ENCODE measurements around the gene PLXNA1.

PLXNA1 gene

DNA sequence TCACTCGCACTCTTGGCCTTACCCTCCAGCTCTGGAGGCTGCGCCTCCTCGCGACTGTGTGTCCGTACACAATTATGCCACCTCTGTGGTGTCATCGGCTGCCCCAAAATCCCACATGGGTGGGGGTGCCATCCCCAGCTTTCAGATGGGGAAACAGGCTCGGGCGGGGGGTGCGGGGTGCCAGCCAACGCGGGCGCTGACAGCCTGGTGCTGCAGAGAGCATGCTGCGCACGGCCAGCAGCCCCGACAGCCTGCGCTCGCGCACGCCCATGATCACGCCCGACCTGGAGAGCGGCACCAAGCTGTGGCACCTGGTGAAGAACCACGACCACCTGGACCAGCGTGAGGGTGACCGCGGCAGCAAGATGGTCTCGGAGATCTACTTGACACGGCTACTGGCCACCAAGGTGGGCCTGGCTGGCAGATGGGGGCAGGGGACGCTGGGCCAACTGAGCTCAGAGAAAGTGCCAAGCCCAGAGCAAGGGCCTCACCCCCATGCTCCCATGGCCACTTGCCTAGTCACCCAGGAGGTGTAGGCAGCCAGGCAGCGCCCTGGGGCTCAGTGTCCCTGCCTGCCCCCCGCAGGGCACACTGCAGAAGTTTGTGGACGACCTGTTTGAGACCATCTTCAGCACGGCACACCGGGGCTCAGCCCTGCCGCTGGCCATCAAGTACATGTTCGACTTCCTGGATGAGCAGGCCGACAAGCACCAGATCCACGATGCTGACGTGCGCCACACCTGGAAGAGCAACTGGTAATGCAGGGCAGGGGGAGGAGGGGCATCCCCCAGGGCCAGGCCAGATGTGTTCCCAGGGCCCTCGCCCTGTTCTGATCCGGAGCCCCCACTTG, 47.0 kb downstream of the PLXNA1 start:
- no peak for TF ChIP-seq CTCF (IDR thresholded peaks at IDR 0.05)

- no peak for TF ChIP-seq CTCF (IDR thresholded peaks at IDR 0.05)
Measured at GRCh38 chr3:127030508-127031412, 47.8 kb downstream of the PLXNA1 start.

DNA sequence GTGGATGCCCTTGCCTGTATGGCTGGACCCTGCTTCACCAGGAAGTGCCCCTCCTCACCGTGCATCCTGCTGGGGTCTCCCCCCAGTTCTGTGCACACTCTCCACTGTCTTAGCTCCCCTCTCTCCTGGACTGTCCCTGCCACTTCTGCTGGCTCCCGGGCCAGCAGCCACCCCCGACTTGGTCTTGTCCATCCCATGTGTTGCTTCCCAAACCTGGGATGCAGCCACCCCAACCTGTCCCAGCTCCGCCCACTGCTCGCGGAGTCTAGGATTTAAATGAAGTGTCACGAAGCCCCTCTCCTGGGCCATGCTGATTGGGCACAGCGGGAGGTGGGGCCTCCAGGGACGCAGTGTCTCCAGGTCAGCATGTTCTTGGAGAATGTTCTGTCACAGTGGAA, 48.5 kb downstream of the PLXNA1 start:
- TF ChIP-seq CTCF (IDR thresholded peaks at IDR 0.05) = no peak

GRCh38 chr3:127031845-127032244, 48.9 kb downstream of the PLXNA1 start:
- TF ChIP-seq CTCF (IDR thresholded peaks at IDR 0.05) = no peak

DNA sequence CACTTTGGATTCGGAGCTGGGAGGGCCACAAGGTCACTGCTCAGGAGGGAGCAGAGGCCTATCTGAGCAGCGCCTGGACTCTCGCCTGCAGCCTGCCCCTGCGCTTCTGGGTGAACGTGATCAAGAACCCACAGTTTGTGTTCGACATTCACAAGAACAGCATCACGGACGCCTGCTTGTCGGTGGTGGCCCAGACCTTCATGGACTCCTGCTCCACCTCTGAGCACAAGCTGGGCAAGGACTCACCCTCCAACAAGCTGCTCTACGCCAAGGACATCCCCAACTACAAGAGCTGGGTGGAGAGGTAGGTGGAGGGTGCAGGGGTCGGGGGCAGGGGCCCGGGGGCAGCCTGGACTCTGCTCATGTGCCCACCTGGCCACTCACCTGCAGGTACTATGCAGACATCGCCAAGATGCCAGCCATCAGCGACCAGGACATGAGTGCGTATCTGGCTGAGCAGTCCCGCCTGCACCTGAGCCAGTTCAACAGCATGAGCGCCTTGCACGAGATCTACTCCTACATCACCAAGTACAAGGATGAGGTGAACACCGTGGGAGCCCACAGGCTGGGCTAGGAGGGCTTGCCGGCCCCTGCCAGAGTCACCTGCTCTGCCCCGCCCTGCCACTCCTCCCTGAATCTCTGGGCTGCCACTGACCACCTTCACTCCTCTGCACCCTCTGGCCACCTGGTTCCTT, 49.5 kb downstream of the PLXNA1 start:
- no peak for TF ChIP-seq CTCF (IDR thresholded peaks at IDR 0.05)

Data from LNCAP (cell line).